ENCODE measurements around the gene CRLF3. TPM values are rescaled to one million over a fixed set of nuclear protein-coding genes. Genes with fewer than 3 reads are reported as not detected.
"Not testable (repeated sequence)": the region's sequence is repeated elsewhere in the genome, so short reads cannot be mapped to it uniquely, and the experiment has no call there.

Gene CRLF3
- total RNA-seq, 1 experiment from 2014 or later = 25.8 TPM

DNA sequence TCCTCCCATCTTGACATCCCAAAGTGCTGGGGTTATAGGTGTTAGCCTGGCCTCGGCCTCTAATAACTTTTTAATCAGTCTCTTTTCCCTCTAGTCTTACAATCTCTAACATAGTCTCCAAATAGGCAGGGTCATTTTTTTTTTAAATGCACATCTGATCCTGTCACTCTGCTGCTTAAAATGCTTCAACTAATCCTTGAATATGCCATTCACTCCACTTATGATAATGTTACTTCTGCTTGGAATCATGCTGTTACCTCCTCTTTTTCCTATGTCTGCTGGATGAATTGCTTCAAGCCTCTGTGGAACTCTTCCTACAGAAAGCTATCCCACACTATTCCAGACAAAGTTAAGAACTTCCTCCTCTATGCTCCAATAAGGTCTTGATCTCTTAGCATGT lies 22.8 kb downstream of the CRLF3 start:
- DNase-seq (ENCODE audit: low read depth in 1 of 2, low spot score in 2 of 2) = no peak
- Histone ChIP-seq H3K27ac (no peak overlapping the region), H3K36me3 (peaks cover 40% of the 10 kb centered on the region)

DNA sequence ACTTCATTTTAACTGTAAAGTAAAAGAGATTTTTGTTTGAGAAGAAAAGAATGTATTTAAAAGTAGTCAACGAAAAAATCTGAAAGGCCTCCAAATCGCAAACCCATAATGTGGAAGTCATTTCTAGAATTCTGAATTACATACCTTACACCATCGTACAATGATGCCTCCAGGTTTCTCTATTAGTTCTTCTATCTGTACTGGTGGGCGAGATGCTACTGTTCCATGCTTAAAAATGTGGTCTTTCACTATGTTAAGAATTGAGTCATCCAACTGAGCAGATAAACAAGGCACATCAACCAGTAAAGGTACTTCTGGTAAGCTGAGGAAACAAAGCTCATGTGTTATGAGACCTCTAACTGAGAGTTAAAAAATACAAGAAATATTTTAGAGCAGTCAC lies 28.5 kb downstream of the CRLF3 start:
- H3K27ac ChIP-seq = no peak overlapping the region
- no peaks in the 10 kb centered on the region for H3K4me1 ChIP-seq (replicated peaks)
- H3K27me3 ChIP-seq (replicated peaks) = no peaks in the 10 kb centered on the region
- no peaks in the 10 kb centered on the region for H3K9me3 ChIP-seq (replicated peaks)
- H3K36me3 ChIP-seq = peaks cover 67% of the 10 kb centered on the region
- H3K4me3 ChIP-seq = no peak overlapping the region
- DNase-seq (ENCODE audit: low read depth in 1 of 2, low spot score in 2 of 2) = no peak

More for the DNA sequence above, 22.8 kb downstream of the CRLF3 start:
- Histone ChIP-seq H3K9me3 (replicated peaks) (no peaks in the 10 kb centered on the region), H3K4me3 (no peak overlapping the region), H3K27me3 (replicated peaks) (no peaks in the 10 kb centered on the region), H3K4me1 (replicated peaks) (no peaks in the 10 kb centered on the region)

- no peak for DNase-seq (ENCODE audit: low read depth in 1 of 2, low spot score in 2 of 2)
- Histone ChIP-seq H3K27ac (no peak overlapping the region), H3K4me3 (no peak overlapping the region), H3K27me3 (replicated peaks) (no peaks in the 10 kb centered on the region), H3K36me3 (peaks cover 63% of the 10 kb centered on the region), H3K9me3 (replicated peaks) (no peaks in the 10 kb centered on the region), H3K4me1 (replicated peaks) (no peaks in the 10 kb centered on the region)
Measured at GRCh38 chr17:30794372-30794771, 30.1 kb downstream of the CRLF3 start.

- no peak for DNase-seq (ENCODE audit: low read depth in 1 of 2, low spot score in 2 of 2)
- H3K27ac ChIP-seq = no peak overlapping the region
- no peaks in the 10 kb centered on the region for H3K9me3 ChIP-seq (replicated peaks)
- H3K4me1 ChIP-seq (replicated peaks) = no peaks in the 10 kb centered on the region; the same call in 1 of the 2 replicates
- no peak overlapping the region for H3K4me3 ChIP-seq
- no peaks in the 10 kb centered on the region for H3K27me3 ChIP-seq (replicated peaks)
- peaks cover 70% of the 10 kb centered on the region for H3K36me3 ChIP-seq
Measured at GRCh38 chr17:30793282-30793977, 31.1 kb downstream of the CRLF3 start.

DNA sequence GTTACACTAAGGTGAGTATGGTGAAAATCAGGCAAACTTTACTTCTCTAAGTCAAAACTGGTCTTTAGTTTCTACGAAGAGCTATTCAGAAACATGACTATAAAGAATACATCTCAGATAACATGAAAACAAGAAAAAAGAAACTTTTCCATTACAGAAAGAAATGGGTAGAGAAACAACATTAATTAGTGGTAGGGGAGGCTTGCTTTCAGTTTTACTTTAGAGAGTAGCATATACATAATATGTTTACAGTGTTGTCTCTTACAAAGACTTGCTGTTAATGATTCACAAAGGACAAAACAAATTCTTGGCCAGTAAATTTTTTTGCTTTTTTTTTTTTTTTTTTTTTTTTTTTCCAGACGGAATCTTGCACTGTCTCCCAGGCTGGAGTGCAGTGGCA lies 34.2 kb downstream of the CRLF3 start:
- Histone ChIP-seq H3K4me3 (no peak overlapping the region), H3K4me1 (replicated peaks) (no peaks in the 10 kb centered on the region; the same call in 1 of the 2 replicates), H3K27ac (no peak overlapping the region), H3K9me3 (replicated peaks) (no peaks in the 10 kb centered on the region), H3K36me3 (peaks cover 81% of the 10 kb centered on the region), H3K27me3 (replicated peaks) (no peaks in the 10 kb centered on the region)
- DNase-seq (ENCODE audit: low read depth in 1 of 2, low spot score in 2 of 2) = no peak

DNA sequence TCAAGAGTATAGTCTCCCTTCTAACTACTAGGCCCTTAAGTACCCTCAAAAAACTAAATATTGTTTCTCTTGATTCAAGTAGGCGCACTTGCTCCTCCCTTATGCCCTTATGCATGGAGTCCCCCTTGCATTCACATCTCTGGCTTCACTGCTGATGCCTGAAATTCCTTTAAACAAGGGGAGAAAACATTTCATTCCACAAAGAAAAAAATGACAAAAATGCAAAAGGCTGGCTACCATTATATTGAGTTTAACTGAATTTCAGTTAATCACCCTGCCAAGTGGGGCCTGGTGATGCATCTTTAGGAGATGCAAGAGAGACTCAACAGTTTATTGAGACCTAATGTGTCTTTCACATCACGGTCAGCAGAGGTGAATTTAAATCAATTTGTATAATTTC lies 35.6 kb downstream of the CRLF3 start:
- Histone ChIP-seq H3K27ac (no peak overlapping the region), H3K36me3 (peaks cover 83% of the 10 kb centered on the region)
- DNase-seq (ENCODE audit: low read depth in 1 of 2, low spot score in 2 of 2) = peak in 1 of 2 experiments; percentile 31

DNA sequence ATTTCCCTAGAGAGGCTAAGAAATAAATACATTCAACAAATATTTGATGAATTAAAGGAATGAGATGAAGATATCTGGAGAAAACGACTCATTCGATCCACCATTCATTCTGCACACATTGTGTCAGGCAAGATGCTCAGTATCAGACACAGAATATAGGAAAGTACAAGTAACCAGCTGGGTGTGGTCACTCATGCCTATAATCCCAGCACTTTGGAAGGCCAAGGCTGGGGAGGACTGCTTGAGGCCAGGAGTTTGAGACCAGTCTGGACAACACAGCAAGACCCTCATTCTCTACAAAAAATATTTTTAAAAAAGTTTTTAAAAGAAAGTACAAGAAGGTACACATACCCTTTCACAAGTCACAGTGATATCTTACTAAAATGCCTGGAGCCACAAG lies 42.3 kb downstream of the CRLF3 start:
- H3K36me3 ChIP-seq = peaks cover 68% of the 10 kb centered on the region

More for the DNA sequence above, 35.6 kb downstream of the CRLF3 start:
- no peaks in the 10 kb centered on the region for H3K27me3 ChIP-seq (replicated peaks)
- no peaks in the 10 kb centered on the region for H3K9me3 ChIP-seq (replicated peaks)
- H3K4me1 ChIP-seq (replicated peaks) = no peaks in the 10 kb centered on the region; the same call in 1 of the 2 replicates
- H3K4me3 ChIP-seq = no peak overlapping the region

DNA sequence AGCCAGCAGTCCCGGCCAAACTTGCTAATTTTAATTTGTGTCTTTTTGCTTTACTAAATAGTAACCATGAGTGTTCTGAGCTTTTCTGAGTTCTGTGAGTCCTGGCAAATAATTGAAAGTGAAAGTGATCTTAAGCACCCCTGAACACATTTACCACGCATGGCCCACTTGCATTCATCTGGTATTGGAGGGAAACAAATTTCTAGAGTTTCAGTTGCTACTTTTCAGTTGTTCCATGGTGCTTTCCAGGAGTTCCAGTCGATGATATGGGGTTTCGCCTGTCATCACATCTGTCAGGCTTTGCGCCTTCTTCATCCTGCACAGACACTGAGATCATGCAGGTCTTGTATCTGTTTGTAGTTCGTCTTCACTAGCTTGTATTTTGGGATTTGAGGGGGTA lies 44.1 kb downstream of the CRLF3 start:
- Histone ChIP-seq H3K27ac (no peak overlapping the region), H3K4me3 (no peak overlapping the region), H3K36me3 (peaks cover 54% of the 10 kb centered on the region), H3K4me1 (replicated peaks) (no peaks in the 10 kb centered on the region), H3K9me3 (replicated peaks) (no peaks in the 10 kb centered on the region), H3K27me3 (replicated peaks) (no peaks in the 10 kb centered on the region)
- no peak for DNase-seq (ENCODE audit: low read depth in 1 of 2, low spot score in 2 of 2)

More for the DNA sequence above, 42.3 kb downstream of the CRLF3 start:
- no peak for DNase-seq (ENCODE audit: low read depth in 1 of 2, low spot score in 2 of 2)
- Histone ChIP-seq H3K4me3 (no peak overlapping the region), H3K9me3 (replicated peaks) (no peaks in the 10 kb centered on the region), H3K27me3 (replicated peaks) (no peaks in the 10 kb centered on the region), H3K27ac (no peak overlapping the region), H3K4me1 (replicated peaks) (no peaks in the 10 kb centered on the region)

- H3K4me3 ChIP-seq; H3K4me1 ChIP-seq (replicated peaks); DNase-seq (ENCODE audit: low read depth in 1 of 2, low spot score in 2 of 2); H3K9me3 ChIP-seq (replicated peaks); H3K27ac ChIP-seq; H3K36me3 ChIP-seq; H3K27me3 ChIP-seq (replicated peaks): not testable (repeated sequence)
Measured at GRCh38 chr17:30768771-30769170, 55.7 kb downstream of the CRLF3 start.

GRCh38 chr17:30767641-30768404 lies 56.7 kb downstream of the CRLF3 start:
- not testable (repeated sequence) for H3K27ac ChIP-seq; DNase-seq (ENCODE audit: low read depth in 1 of 2, low spot score in 2 of 2)

DNA sequence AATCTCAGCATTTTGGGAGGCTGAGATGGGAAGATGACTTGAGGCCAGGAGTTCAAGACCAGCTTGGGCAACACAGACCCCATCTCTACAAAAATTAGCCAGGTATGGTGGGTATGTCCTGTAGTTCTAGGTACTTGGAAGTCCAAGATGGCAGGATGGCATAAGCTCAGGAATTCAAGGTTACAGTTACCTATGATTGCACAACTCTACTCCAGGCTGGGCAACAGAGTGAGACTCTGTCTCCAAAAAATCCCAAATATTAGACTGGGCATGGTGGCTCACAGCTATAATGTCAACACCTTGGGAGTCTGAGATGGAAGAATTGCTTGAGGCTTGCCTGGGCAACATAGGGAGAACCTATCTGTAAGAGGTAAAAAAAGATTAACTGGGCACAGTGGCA lies 63.4 kb downstream of the CRLF3 start:
- no peaks in the 10 kb centered on the region for H3K9me3 ChIP-seq (replicated peaks)
- no peaks in the 10 kb centered on the region for H3K27me3 ChIP-seq (replicated peaks)
- H3K36me3 ChIP-seq = no peaks in the 10 kb centered on the region; the same call in 1 of the 2 replicates
- H3K4me3 ChIP-seq = no peak overlapping the region
- no peaks in the 10 kb centered on the region for H3K4me1 ChIP-seq (replicated peaks)
- no peak for DNase-seq (ENCODE audit: low read depth in 1 of 2, low spot score in 2 of 2)
- no peak overlapping the region for H3K27ac ChIP-seq

More at GRCh38 chr17:30767641-30768404, 56.7 kb downstream of the CRLF3 start:
- not testable (repeated sequence) for H3K27me3 ChIP-seq (replicated peaks); H3K4me3 ChIP-seq; H3K9me3 ChIP-seq (replicated peaks); H3K4me1 ChIP-seq (replicated peaks); H3K36me3 ChIP-seq

DNA sequence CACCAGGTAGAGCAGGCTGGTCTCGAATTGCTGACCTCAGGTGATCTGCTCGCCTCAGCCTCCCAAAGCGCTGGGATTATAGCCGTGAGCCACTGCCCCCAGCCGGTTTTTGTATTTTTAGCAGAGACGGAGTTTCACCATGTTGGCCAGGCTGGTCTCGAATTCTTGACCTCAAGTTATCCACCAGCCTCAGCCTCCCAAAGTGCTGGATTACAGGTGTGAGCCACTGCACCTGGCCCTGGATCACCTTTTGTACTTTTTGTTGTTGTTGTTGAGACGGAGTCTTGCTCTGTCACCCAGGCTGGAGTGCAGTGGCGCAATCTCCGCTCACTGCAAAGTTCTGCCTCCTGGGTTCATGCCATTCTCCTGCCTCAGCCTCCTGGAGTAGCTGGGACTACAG lies 71.2 kb downstream of the CRLF3 start:
- H3K9me3 ChIP-seq (replicated peaks); H3K27ac ChIP-seq; H3K4me3 ChIP-seq; H3K4me1 ChIP-seq (replicated peaks); DNase-seq (ENCODE audit: low read depth in 1 of 2, low spot score in 2 of 2); H3K27me3 ChIP-seq (replicated peaks): not testable (repeated sequence)
- peaks cover 11% of the 10 kb centered on the region for H3K36me3 ChIP-seq

- H3K36me3 ChIP-seq = peaks cover 11% of the 10 kb centered on the region
- H3K4me3 ChIP-seq; H3K4me1 ChIP-seq (replicated peaks); DNase-seq (ENCODE audit: low read depth in 1 of 2, low spot score in 2 of 2); H3K27ac ChIP-seq; H3K9me3 ChIP-seq (replicated peaks); H3K27me3 ChIP-seq (replicated peaks): not testable (repeated sequence)
Measured at GRCh38 chr17:30750982-30751381, 73.5 kb downstream of the CRLF3 start.

- H3K4me3 ChIP-seq; H3K27me3 ChIP-seq (replicated peaks); H3K4me1 ChIP-seq (replicated peaks); H3K9me3 ChIP-seq (replicated peaks); DNase-seq (ENCODE audit: low read depth in 1 of 2, low spot score in 2 of 2); H3K36me3 ChIP-seq; H3K27ac ChIP-seq: not testable (repeated sequence)
Measured at GRCh38 chr17:30747621-30748020, 76.9 kb downstream of the CRLF3 start.

All from SJSA1 (cell line).